IMR-90 (cell line): ENCODE measurements around the gene PDLIM5. TPM values are rescaled to one million over a fixed set of nuclear protein-coding genes. Genes with fewer than 3 reads are reported as not detected.

Experiments used
- ATAC-seq: fragments of 200-7000 bp; cut with Tn5 transposase; 2 replicates; pipeline ENCODE4 v1.9.1; 2020; ENCODE audit warnings: low read depth, mild to moderate bottlenecking, moderate library complexity
- BruUV-seq: library from RNA; stranded (reverse); fragments of 400-500 nt; replicated peaks from 2 replicates; lab custom pipeline; 2021; lab: Mats Ljungman, UMichigan
- CTCF ChIA-PET: fragments of 300-600 bp; formaldehyde crosslinking; extraction: SDS; loops from one replicate; lab custom pipeline; 2021; ENCODE audit warnings: antibody characterized with exemption; lab: Yijun Ruan, JAX
- POLR2A ChIA-PET: fragments of 300-600 bp; sonication (Branson Sonifier 250); formaldehyde crosslinking; loops from one replicate; lab custom pipeline; 2022; ENCODE audit warnings: antibody characterized with exemption; ENCODE audit not compliant: unreplicated experiment; lab: Charles Lee
- DNase-seq: peaks from one replicate; pipeline ENCODE4 v3.0.0; 2013
- H2AFZ ChIP-seq: replicated peaks from 2 replicates; pipeline ENCODE3; 2013; ENCODE audit warnings: low read length, mild to moderate bottlenecking; ENCODE audit not compliant: poor library complexity
- H2AK5ac ChIP-seq: 2 replicates; pipeline ENCODE4 v1.6.1; 2013; ENCODE audit warnings: low read depth, low read length, inconsistent platforms
- H2AK9ac ChIP-seq: replicated peaks from 2 replicates; pipeline ENCODE3; 2013; ENCODE audit warnings: mild to moderate bottlenecking, low read depth, low read length, moderate library complexity; ENCODE audit not compliant: poor library complexity
- H2BK120ac ChIP-seq: 2 replicates; pipeline ENCODE4 v1.6.1; 2013; ENCODE audit warnings: low read depth, low read length, inconsistent platforms
- H2BK15ac ChIP-seq: 3 replicates; pipeline ENCODE4 v1.6.1; 2013; ENCODE audit warnings: low read depth, low read length, inconsistent platforms
- H2BK20ac ChIP-seq: 2 replicates; pipeline ENCODE4 v1.6.1; 2013; ENCODE audit warnings: low read depth, mild to moderate bottlenecking, inconsistent platforms, low read length, moderate library complexity
- H2BK5ac ChIP-seq: 2 replicates; pipeline ENCODE4 v1.6.1; 2013; ENCODE audit warnings: mild to moderate bottlenecking, low read depth, low read length, inconsistent platforms; ENCODE audit not compliant: poor library complexity, severe bottlenecking
- H3K14ac ChIP-seq: replicated peaks from 2 replicates; pipeline ENCODE4 v1.6.1; 2013; ENCODE audit warnings: low read depth, low read length, inconsistent platforms
- H3K18ac ChIP-seq: 2 replicates; pipeline ENCODE4 v1.6.1; 2013; ENCODE audit warnings: low read depth, low read length, control low read depth
- H3K23ac ChIP-seq: 2 replicates; pipeline ENCODE4 v1.6.1; 2013; ENCODE audit warnings: low read depth, low read length, inconsistent platforms
- H3K27ac ChIP-seq: 2 replicates; pipeline ENCODE4 v1.5.1; 2013; ENCODE audit warnings: mild to moderate bottlenecking, control low read depth, low read length; ENCODE audit not compliant: insufficient read depth
- H3K27me3 ChIP-seq: 2 replicates; pipeline ENCODE4 v1.6.1; 2013; ENCODE audit warnings: low read length; ENCODE audit not compliant: control insufficient read depth, insufficient read depth
- H3K36me3 ChIP-seq: 2 replicates; pipeline ENCODE4 v1.6.1; 2013; ENCODE audit warnings: low read length, mixed read lengths; ENCODE audit not compliant: control insufficient read depth, insufficient read depth
- H3K4ac ChIP-seq: 2 replicates; pipeline ENCODE4 v1.6.1; 2013; ENCODE audit warnings: low read depth, low read length, inconsistent platforms
- H3K4me1 ChIP-seq: 2 replicates; pipeline ENCODE4 v1.6.1; 2013; ENCODE audit warnings: low read length, mixed read lengths; ENCODE audit not compliant: control insufficient read depth, insufficient read depth
- H3K4me2 ChIP-seq: 2 replicates; pipeline ENCODE4 v1.6.1; 2013; ENCODE audit warnings: low read depth, mild to moderate bottlenecking, control low read depth, low read length, moderate library complexity
- H3K4me3 ChIP-seq: 2 replicates; pipeline ENCODE4 v1.5.1; 2013; ENCODE audit warnings: low read depth, mild to moderate bottlenecking, control low read depth, low read length, moderate library complexity; ENCODE audit not compliant: insufficient read depth
- H3K56ac ChIP-seq: 2 replicates; pipeline ENCODE4 v1.6.1; 2013; ENCODE audit warnings: low read length, inconsistent platforms; ENCODE audit not compliant: insufficient read depth; ENCODE audit errors: extremely low read depth
- H3K79me1 ChIP-seq, 2 experiments: 2 replicates each; pipeline ENCODE4 v1.6.1; 2013; ENCODE audit warnings: low read length in 2 of 2, inconsistent platforms in 1 of 2, low read depth in 1 of 2
- H3K9ac ChIP-seq: 2 replicates; pipeline ENCODE4 v1.6.1; 2013; ENCODE audit warnings: low read depth, low read length, control low read depth
- H3K9me1 ChIP-seq: 2 replicates; pipeline ENCODE4 v1.6.1; 2013; ENCODE audit warnings: low read length, inconsistent platforms; ENCODE audit not compliant: insufficient read depth
- H3K9me3 ChIP-seq: 2 replicates; pipeline ENCODE4 v1.6.1; 2013; ENCODE audit warnings: low read length; ENCODE audit not compliant: control insufficient read depth, insufficient read depth
- H4K20me1 ChIP-seq: 2 replicates; pipeline ENCODE4 v1.6.1; 2013; ENCODE audit warnings: low read length, inconsistent platforms; ENCODE audit not compliant: insufficient read depth
- H4K5ac ChIP-seq: 2 replicates; pipeline ENCODE4 v1.6.1; 2013; ENCODE audit warnings: mild to moderate bottlenecking, low read depth, low read length, control low read depth
- H4K8ac ChIP-seq, 2 experiments: 2 replicates each; pipeline ENCODE4 v1.6.1; 2013; ENCODE audit warnings: low read depth in 2 of 2, low read length in 2 of 2, control low read depth in 1 of 2, inconsistent platforms in 1 of 2
- H4K91ac ChIP-seq: 2 replicates; pipeline ENCODE4 v1.6.1; 2013; ENCODE audit warnings: low read depth, low read length, inconsistent platforms; ENCODE audit not compliant: insufficient read depth
- BHLHE40 ChIP-seq: fragments of 150-350 bp; IDR thresholded peaks from 2 replicates; pipeline ENCODE4 v1.6.1; 2016; ENCODE audit warnings: mild to moderate bottlenecking, low read depth, low read length
- CEBPB ChIP-seq: IDR thresholded peaks from 2 replicates; pipeline ENCODE4 v1.6.1; 2012; ENCODE audit warnings: low read depth, low read length, improper control_type of control experiment
- CHD1 ChIP-seq: IDR thresholded peaks from 2 replicates; pipeline ENCODE4 v1.6.1; 2012; ENCODE audit warnings: low read depth, low read length, improper control_type of control experiment
- CTCF ChIP-seq: conservative IDR thresholded peaks from 2 replicates; pipeline ENCODE4 v1.5.1; 2012; ENCODE audit warnings: mild to moderate bottlenecking, low read depth, low read length, improper control_type of control experiment
- ELK1 ChIP-seq: fragments of 150-350 bp; IDR thresholded peaks from 2 replicates; pipeline ENCODE4 v1.6.1; 2016; ENCODE audit warnings: low read depth, mild to moderate bottlenecking, low read length, moderate library complexity, borderline replicate concordance
- FOS ChIP-seq: fragments of 150-350 bp; IDR thresholded peaks from 2 replicates; pipeline ENCODE4 v1.6.1; 2016; ENCODE audit warnings: low read depth, low read length
- MAFK ChIP-seq: IDR thresholded peaks from 2 replicates; pipeline ENCODE4 v1.6.1; 2012; ENCODE audit warnings: low read depth, low read length, improper control_type of control experiment
- MAZ ChIP-seq: IDR thresholded peaks from 2 replicates; pipeline ENCODE4 v1.6.1; 2012; ENCODE audit warnings: low read depth, mild to moderate bottlenecking, low read length, improper control_type of control experiment, moderate library complexity, borderline replicate concordance
- MXI1 ChIP-seq: IDR thresholded peaks from 2 replicates; pipeline ENCODE4 v1.6.1; 2012; ENCODE audit warnings: low read depth, mild to moderate bottlenecking, low read length, moderate library complexity, borderline replicate concordance
- NFE2L2 ChIP-seq: fragments of 150-350 bp; IDR thresholded peaks from 2 replicates; pipeline ENCODE4 v1.6.1; 2016; ENCODE audit warnings: low read depth, mild to moderate bottlenecking, low read length
- POLR2A ChIP-seq: IDR thresholded peaks from 2 replicates; pipeline ENCODE4 v1.6.1; 2012; ENCODE audit warnings: mild to moderate bottlenecking, low read depth, low read length
- RAD21 ChIP-seq: IDR thresholded peaks from 2 replicates; pipeline ENCODE4 v1.6.1; 2012; ENCODE audit warnings: low read length, improper control_type of control experiment
- RCOR1 ChIP-seq: IDR thresholded peaks from 2 replicates; pipeline ENCODE4 v1.6.1; 2012; ENCODE audit warnings: mild to moderate bottlenecking, low read length, improper control_type of control experiment; ENCODE audit not compliant: insufficient replicate concordance
- RFX5 ChIP-seq: IDR thresholded peaks from 2 replicates; pipeline ENCODE4 v1.8.0; 2012; ENCODE audit warnings: low read depth, mild to moderate bottlenecking, low read length, moderate library complexity
- SMC3 ChIP-seq: fragments of 150-350 bp; IDR thresholded peaks from 2 replicates; pipeline ENCODE4 v1.6.1; 2016; ENCODE audit warnings: low read depth, mild to moderate bottlenecking, antibody characterized with exemption, low read length, moderate library complexity
- USF2 ChIP-seq: fragments of 150-350 bp; IDR thresholded peaks from 2 replicates; pipeline ENCODE4 v1.6.1; 2017; ENCODE audit warnings: mild to moderate bottlenecking, antibody characterized with exemption, low read length, low read depth
- WGBS, 2 experiments: methylation state at CpG; one replicate each; pipeline versions ENCODE4 v1.1.5 to v1.1.7; 2013; ENCODE audit warnings: missing lambda C conversion rate in 2 of 2; ENCODE audit not compliant: insufficient read length in 1 of 2; ENCODE audit errors: extremely low coverage in 2 of 2; 5-methylcytosine and 5-hydroxymethylcytosine counted together
- dilution Hi-C: fragments of 300-500 bp; cut with HindIII; formaldehyde crosslinking; loops from one replicate; pipeline ENCODE4 v1.14.3; 2018; ENCODE audit warnings: low sequenced_read_pairs; ENCODE audit not compliant: unreplicated experiment
- in situ Hi-C: fragments of 300-500 bp; cut with MboI; formaldehyde crosslinking; loops from 3 replicates; pipeline ENCODE4 v1.14.3; 2019; ENCODE audit warnings: low sequenced_read_pairs, inconsistent platforms, mixed read lengths
- intact Hi-C: fragments of 100-400 bp; cut with micrococcal nuclease; formaldehyde crosslinking; loops from 2 replicates; pipeline ENCODE4 v1.10.0; 2022
- polyA plus RNA-seq, 3 experiments: library from polyadenylated mRNA; depleted of rRNA; stranded (reverse); fragments of >200 nt; gene quantifications; 2 replicates each; pipeline ENCODE4 v1.2.3, GENCODE V29; 2012; ENCODE audit warnings: low replicate concordance in 1 of 3
- total RNA-seq: library from RNA; depleted of rRNA; stranded (reverse); fragments of >200 nt; gene quantifications from 2 replicates; pipeline ENCODE4 v1.2.3, GENCODE V29; 2012

The PDLIM5 gene
- total and polyA plus RNA-seq, 2 of the 4 experiments (the other 2 are of a cell fraction), result 96.5 to 188 TPM

GRCh38 chr4:94441838-94442237 lies 9.9 kb upstream of the PDLIM5 start:
- no peak overlapping the region for H4K5ac ChIP-seq
- no peak overlapping the region for H3K23ac ChIP-seq
- H2AK5ac ChIP-seq, result no peak overlapping the region
- dilution Hi-C loops (no loop called here), in situ Hi-C loops (no loop called here), intact Hi-C loops (no loop called here)
- no peak for DNase-seq
- no peaks in the 10 kb centered on the region for H3K27me3 ChIP-seq
- ATAC-seq, result no peak
- H2BK5ac ChIP-seq, result no peak overlapping the region
- H3K9me3 ChIP-seq, result no peaks in the 10 kb centered on the region
- no peak overlapping the region; the same call in 1 of the 2 replicates for H3K56ac ChIP-seq
- no peak overlapping the region for H3K4ac ChIP-seq
- no peak overlapping the region for H3K9ac ChIP-seq
- no peak overlapping the region for H4K91ac ChIP-seq
- no peak overlapping the region for H3K4me3 ChIP-seq
- ChIA-PET POLR2A (interaction anchor here (1.1 kb wide), 1 partner anchor 9 kb away, joined by 20 read pairs; the partner anchor contains the start of gene PDLIM5), CTCF (no interaction called here)
- H2BK15ac ChIP-seq, result no peak overlapping the region
- TF ChIP-seq CHD1, result no peak
- TF ChIP-seq RFX5, result no peak
- no peak for TF ChIP-seq MAZ
- TF ChIP-seq SMC3, result no peak
- TF ChIP-seq USF2, result no peak
- no peak for TF ChIP-seq ELK1
- no peak for TF ChIP-seq NFE2L2
- TF ChIP-seq CEBPB, result no peak
- TF ChIP-seq MXI1, result no peak
- no peak for TF ChIP-seq FOS
- TF ChIP-seq BHLHE40, result no peak
- TF ChIP-seq RAD21, result no peak
- no peak for TF ChIP-seq CTCF
- TF ChIP-seq RCOR1, result no peak
- no peak for TF ChIP-seq MAFK
- no peak for TF ChIP-seq POLR2A
- no peak overlapping the region for H3K27ac ChIP-seq
- no TSS peak for BruUV-seq
- no peaks in the 10 kb centered on the region for H3K9me1 ChIP-seq
- no CpG with 5 or more reads among the region's 3 CpGs for WGBS, 2 experiments
- no peak overlapping the region for H2BK120ac ChIP-seq
- no peaks in the 10 kb centered on the region for H4K20me1 ChIP-seq
- no peaks in the 10 kb centered on the region for H3K36me3 ChIP-seq
- H3K4me1 ChIP-seq, result no peaks in the 10 kb centered on the region
- H2AK9ac ChIP-seq, result no peak overlapping the region
- no peak overlapping the region for H3K14ac ChIP-seq
- H3K18ac ChIP-seq, result no peak overlapping the region
- H3K79me1 ChIP-seq, result no peaks in the 10 kb centered on the region
- H3K4me2 ChIP-seq, result no peak overlapping the region
- H2AFZ ChIP-seq, result no peak overlapping the region
- H2BK20ac ChIP-seq, result no peak overlapping the region
- no peak overlapping the region for H4K8ac ChIP-seq
